ENCODE measurements around the gene POMGNT1. TPM values are rescaled to one million over a fixed set of nuclear protein-coding genes. Genes with fewer than 3 reads are reported as not detected.

Gene POMGNT1
- total RNA-seq, 1 donor from 2014 or later, result 129 TPM

GRCh38 chr1:46171871-46172270 lies 26.4 kb downstream of the POMGNT1 start:
- no peak for DNase-seq (ENCODE audit: missing footprints)
- intact Hi-C loops (cut with DNase I), result loop anchor here (1.0 kb wide), 1 partner anchor 39 kb away; no protein-coding TSS in a partner anchor
- ATAC-seq, result no peak

GRCh38 chr1:46171351-46171750 lies 26.9 kb downstream of the POMGNT1 start:
- DNase-seq (ENCODE audit: missing footprints) (no peak), ATAC-seq (no peak)
- intact Hi-C loops (cut with DNase I), result loop anchor here (1.0 kb wide), 1 partner anchor 38 kb away; no protein-coding TSS in a partner anchor

DNA sequence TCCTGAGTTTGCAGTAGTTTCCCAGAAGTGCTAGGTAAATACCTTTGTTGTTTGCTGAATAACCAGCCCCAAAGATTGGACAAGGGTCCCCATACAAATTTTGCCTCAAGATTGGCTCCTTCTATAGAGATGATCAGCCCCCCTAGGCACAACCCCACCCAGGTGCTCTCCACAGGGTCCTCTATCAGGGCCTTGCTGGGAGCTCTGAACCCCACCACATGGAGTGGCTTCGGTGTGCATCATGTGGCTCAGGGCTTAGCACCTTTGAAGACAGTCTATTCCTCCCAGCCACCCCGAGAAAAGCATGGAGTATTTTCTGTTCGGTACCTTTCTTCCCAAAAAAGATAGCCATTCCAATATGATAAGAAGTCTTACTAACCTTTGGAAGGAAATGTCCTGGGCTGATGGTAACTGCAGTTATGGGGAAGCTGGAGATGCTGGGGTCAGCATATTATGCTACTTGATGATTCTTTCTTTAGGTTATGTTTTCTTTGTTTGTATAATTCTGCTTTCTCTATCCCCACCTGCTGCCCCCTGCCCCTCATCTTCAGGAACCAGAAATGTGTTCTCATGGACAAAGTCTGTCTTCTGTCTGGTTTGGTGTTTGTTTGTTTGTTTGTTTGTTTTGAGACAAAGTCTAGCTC lies 28.3 kb downstream of the POMGNT1 start:
- ATAC-seq (no peak), DNase-seq (ENCODE audit: missing footprints) (no peak)
- intact Hi-C loops (cut with DNase I), result no loop called here

- no peak for ATAC-seq
- no peak for DNase-seq (ENCODE audit: missing footprints)
- intact Hi-C loops (cut with DNase I), result no loop called here
Measured at GRCh38 chr1:46168477-46168876, 29.8 kb downstream of the POMGNT1 start.

GRCh38 chr1:46166521-46167462 lies 31.4 kb downstream of the POMGNT1 start:
- DNase-seq (ENCODE audit: missing footprints) (peak; percentile 78), ATAC-seq (peak; percentile 45)
- intact Hi-C loops (cut with DNase I), result loop anchor here (1.0 kb wide), 1 partner anchor 16 kb away; no protein-coding TSS in a partner anchor

- no peak for ATAC-seq
Measured at GRCh38 chr1:46160212-46160611, 38.0 kb downstream of the POMGNT1 start.

GRCh38 chr1:46159516-46159915 lies 38.7 kb downstream of the POMGNT1 start:
- no peak for DNase-seq (ENCODE audit: missing footprints)
- ATAC-seq, result no peak
- intact Hi-C loops (cut with DNase I), result no loop called here

More at GRCh38 chr1:46160212-46160611, 38.0 kb downstream of the POMGNT1 start:
- intact Hi-C loops (cut with DNase I), result no loop called here
- DNase-seq (ENCODE audit: missing footprints), result no peak

GRCh38 chr1:46158312-46159281 lies 39.6 kb downstream of the POMGNT1 start:
- intact Hi-C loops (cut with DNase I), result no loop called here
- DNase-seq (ENCODE audit: missing footprints) (no peak), ATAC-seq (no peak)

DNA sequence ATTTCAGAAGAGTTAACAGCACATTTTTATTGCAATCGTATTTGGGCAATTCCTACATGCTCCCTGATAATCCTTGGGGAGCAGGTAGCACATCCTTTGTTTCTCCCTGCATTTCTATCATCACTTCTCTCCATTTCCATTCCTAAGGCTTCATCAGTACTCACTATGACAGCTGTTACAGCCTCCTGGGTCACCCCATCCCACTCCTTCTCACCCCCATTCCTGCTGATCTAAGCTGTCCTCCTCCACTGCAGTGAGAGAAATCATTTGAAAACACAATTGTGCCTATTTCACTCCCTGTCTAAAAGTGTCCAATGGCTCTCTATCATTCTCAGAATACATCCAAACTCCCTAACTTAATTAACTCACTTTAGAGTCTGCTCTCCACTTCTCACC lies 40.3 kb downstream of the POMGNT1 start:
- ATAC-seq, result no peak
- intact Hi-C loops (cut with DNase I), result no loop called here
- no peak for DNase-seq (ENCODE audit: missing footprints)

- no peak for DNase-seq (ENCODE audit: missing footprints)
- ATAC-seq, result no peak
- intact Hi-C loops (cut with DNase I), result no loop called here
Measured at GRCh38 chr1:46153732-46154131, 44.5 kb downstream of the POMGNT1 start.

DNA sequence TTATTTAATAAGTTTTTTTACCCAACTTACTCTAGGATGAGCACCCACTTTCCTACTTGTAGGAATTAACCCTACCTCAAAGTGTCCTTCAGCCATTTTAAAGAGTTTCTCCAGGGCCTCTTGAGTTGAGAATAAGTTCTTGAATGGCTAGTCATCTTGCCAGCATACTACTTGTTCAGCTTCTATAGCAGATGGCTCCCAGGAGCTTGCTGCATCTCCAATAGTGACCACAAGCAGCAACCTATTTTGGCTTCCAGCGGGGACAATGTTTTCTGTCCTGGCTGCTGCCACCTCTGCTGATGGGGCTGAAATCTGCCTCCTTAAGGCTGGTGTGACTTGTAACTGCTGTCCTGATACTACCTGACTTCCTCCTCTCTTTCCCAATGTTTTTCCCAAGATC lies 45.0 kb downstream of the POMGNT1 start:
- DNase-seq (ENCODE audit: missing footprints) (no peak), ATAC-seq (no peak)
- intact Hi-C loops (cut with DNase I), result no loop called here

GRCh38 chr1:46152016-46152415 lies 46.2 kb downstream of the POMGNT1 start:
- DNase-seq (ENCODE audit: missing footprints) (no peak), ATAC-seq (no peak)
- intact Hi-C loops (cut with DNase I), result no loop called here

GRCh38 chr1:46150085-46150484 lies 48.1 kb downstream of the POMGNT1 start:
- ATAC-seq, result no peak
- intact Hi-C loops (cut with DNase I), result loop anchor here (1.0 kb wide), 1 partner anchor 16 kb away; no protein-coding TSS in a partner anchor
- DNase-seq (ENCODE audit: missing footprints), result no peak

DNA sequence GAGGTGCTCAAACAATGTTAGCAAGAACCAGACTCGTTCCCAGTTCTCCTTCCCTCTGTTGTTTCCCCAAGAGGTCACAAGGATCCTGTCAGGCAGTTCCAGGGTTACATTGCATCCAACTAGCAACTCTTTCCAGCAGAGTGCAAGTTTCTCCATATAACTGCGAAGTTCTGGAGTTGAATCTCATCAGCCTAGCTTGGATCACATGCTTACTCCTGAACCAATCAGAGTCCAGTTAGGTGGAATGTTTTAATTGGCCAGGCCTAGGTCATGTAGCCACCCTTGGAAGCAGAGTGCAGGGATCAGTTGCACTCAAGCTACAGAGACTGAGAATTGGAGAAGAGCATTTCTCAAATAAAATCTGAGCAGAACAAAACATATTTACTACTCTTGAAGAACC lies 49.9 kb downstream of the POMGNT1 start:
- intact Hi-C loops (cut with DNase I), result no loop called here
- DNase-seq (ENCODE audit: missing footprints), result no peak
- no peak for ATAC-seq

Other genes starting within 250 kb of the POMGNT1 start
- 22.6 TPM for gene PIK3R3, start 65.8 kb downstream of the POMGNT1 start, total RNA-seq
- gene TSPAN1, start 23.3 kb downstream of the POMGNT1 start, total RNA-seq, result 1.1 TPM
- gene P3R3URF, start 21.9 kb downstream of the POMGNT1 start, total RNA-seq, result not detected
- 6.0 TPM for gene LURAP1, start 4.9 kb upstream of the POMGNT1 start, total RNA-seq
- gene RAD54L, start 49.3 kb upstream of the POMGNT1 start, total RNA-seq, result 0.73 TPM
- gene LRRC41, start 105.2 kb upstream of the POMGNT1 start, total RNA-seq, result 35.8 TPM
- 1,208 TPM for gene UQCRH, start 105.3 kb upstream of the POMGNT1 start, total RNA-seq
- 14.0 TPM for gene NSUN4, start 142.4 kb upstream of the POMGNT1 start, total RNA-seq
- gene FAAH, start 195.9 kb upstream of the POMGNT1 start, total RNA-seq, result 5.5 TPM

Measured in Right ventricle myocardium inferior (tissue), 1 donor.